H1 (cell line): Measurements from ENCODE around the gene MCF2L2. TPM values are rescaled to one million over a fixed set of nuclear protein-coding genes. Genes with fewer than 3 reads are reported as not detected.

Experiments used
- CTCF ChIA-PET: fragments of 300-600 bp; sonication (Branson Sonifier 250); formaldehyde crosslinking; loops from one replicate; lab custom pipeline; 2021; ENCODE audit not compliant: partially characterized antibody; lab: Charles Lee
- POLR2A ChIA-PET: fragments of 300-600 bp; sonication (Branson Sonifier 250); formaldehyde crosslinking; loops from one replicate; lab custom pipeline; 2021; ENCODE audit warnings: inconsistent platforms; ENCODE audit not compliant: partially characterized antibody; lab: Charles Lee
- DNase-seq, 2 experiments: peaks; one replicate each; pipeline versions ENCODE4 v3.0.0 to v3.0.0-alpha.2; 2010 to 2022; ENCODE audit warnings: low spot score in 2 of 2, low read depth in 1 of 2, mixed read lengths in 1 of 2
- FAIRE-seq: peaks from 2 replicates; lab custom pipeline; 2011; peaks lifted over from hg19 to GRCh38; lab: Jason Lieb, UNC
- H2AFZ ChIP-seq: 2 replicates; pipeline ENCODE4 v1.8.1; 2012; ENCODE audit warnings: low read length, inconsistent platforms
- H2AK5ac ChIP-seq: 2 replicates; pipeline ENCODE4 v1.6.1; 2013; ENCODE audit warnings: low read depth, low read length
- H2BK120ac ChIP-seq: replicated peaks from 2 replicates; pipeline ENCODE3; 2013; ENCODE audit warnings: low read depth, low read length, inconsistent platforms
- H2BK12ac ChIP-seq: 2 replicates; pipeline ENCODE4 v1.6.1; 2013; ENCODE audit warnings: low read depth, low read length
- H2BK15ac ChIP-seq: 2 replicates; pipeline ENCODE4 v1.6.1; 2013; ENCODE audit warnings: low read length
- H2BK20ac ChIP-seq: 2 replicates; pipeline ENCODE4 v1.6.1; 2013; ENCODE audit warnings: low read length
- H2BK5ac ChIP-seq: 2 replicates; pipeline ENCODE4 v1.6.1; 2013; ENCODE audit warnings: low read depth, low read length
- H3K14ac ChIP-seq: 2 replicates; pipeline ENCODE4 v1.6.1; 2013; ENCODE audit warnings: inconsistent platforms; ENCODE audit not compliant: insufficient read length
- H3K18ac ChIP-seq: 2 replicates; pipeline ENCODE4 v1.6.1; 2013; ENCODE audit warnings: low read length; ENCODE audit errors: extremely low read depth
- H3K23ac ChIP-seq: 2 replicates; pipeline ENCODE4 v1.6.1; 2013; ENCODE audit warnings: inconsistent platforms; ENCODE audit not compliant: insufficient read length
- H3K23me2 ChIP-seq: 2 replicates; pipeline ENCODE4 v1.6.1; 2013; ENCODE audit warnings: low read depth, low read length
- H3K27ac ChIP-seq: 2 replicates; pipeline ENCODE4 v1.6.1; 2011; ENCODE audit warnings: low read depth, low read length, inconsistent platforms
- H3K27me3 ChIP-seq, 4 experiments: replicated peaks in 1 of 4; 1 replicate in 1 of 4; 2 replicates in 3 of 4; pipeline versions ENCODE4 v1.6.1 to v1.8.1; 2011 to 2013; ENCODE audit warnings: low read length in 3 of 4, mild to moderate bottlenecking in 3 of 4, inconsistent platforms in 2 of 4, mixed read lengths in 2 of 4, moderate library complexity in 1 of 4; ENCODE audit not compliant: control insufficient read depth in 3 of 4, insufficient read depth in 3 of 4; ENCODE audit errors: extremely low read depth in 1 of 4
- H3K36me3 ChIP-seq, 4 experiments: 2 replicates each; pipeline versions ENCODE4 v1.6.1 to v1.8.1; 2011 to 2013; ENCODE audit warnings: mild to moderate bottlenecking in 4 of 4, low read length in 3 of 4, moderate library complexity in 2 of 4, control low read depth in 1 of 4, inconsistent platforms in 1 of 4; ENCODE audit not compliant: insufficient read depth in 4 of 4, control insufficient read depth in 2 of 4
- H3K4ac ChIP-seq: replicated peaks from 2 replicates; pipeline ENCODE3; 2013; ENCODE audit warnings: low read length, low read depth, mixed read lengths, inconsistent platforms; ENCODE audit not compliant: insufficient read length
- H3K4me1 ChIP-seq, 4 experiments: replicated peaks in 1 of 4; 1 replicate in 1 of 4; 2 replicates in 3 of 4; pipeline versions ENCODE4 v1.6.1 to v1.8.1; 2011 to 2013; ENCODE audit warnings: low read length in 3 of 4, inconsistent platforms in 2 of 4, mixed read lengths in 1 of 4; ENCODE audit not compliant: insufficient read depth in 4 of 4, control insufficient read depth in 3 of 4
- H3K4me2 ChIP-seq, 2 experiments: 2 replicates each; pipeline versions ENCODE4 v1.6.1 to v1.8.1; 2011 to 2013; ENCODE audit warnings: low read depth in 2 of 2, low read length in 2 of 2, control low read depth in 1 of 2, inconsistent platforms in 1 of 2, mild to moderate bottlenecking in 1 of 2; ENCODE audit not compliant: insufficient read depth in 1 of 2
- H3K4me3 ChIP-seq, 4 experiments: fragments of 200-600, 300-600 bp in 1 of 4; sonication (generic), shearing (Covaris generic), sonication (Bioruptor Twin) in 1 of 4; 2 replicates each; pipeline versions ENCODE4 v1.5.1 to v1.8.1; 2011 to 2016; ENCODE audit warnings: low read length in 4 of 4, low read depth in 3 of 4, control low read depth in 2 of 4, inconsistent platforms in 2 of 4, mild to moderate bottlenecking in 2 of 4, mixed read lengths in 1 of 4, moderate library complexity in 1 of 4; ENCODE audit not compliant: insufficient read depth in 2 of 4; ENCODE audit errors: extremely low read depth in 1 of 4
- H3K56ac ChIP-seq: replicated peaks from 2 replicates; pipeline ENCODE3; 2013; ENCODE audit warnings: low read depth, mild to moderate bottlenecking, mixed read lengths, low read length, inconsistent platforms; ENCODE audit not compliant: insufficient read length
- H3K79me1 ChIP-seq: 2 replicates; pipeline ENCODE4 v1.6.1; 2013; ENCODE audit warnings: low read depth, low read length, control low read depth
- H3K79me2 ChIP-seq, 2 experiments: 2 replicates each; pipeline versions ENCODE4 v1.6.1 to v1.8.1; 2012 to 2013; ENCODE audit warnings: low read length in 2 of 2, mild to moderate bottlenecking in 2 of 2, inconsistent platforms in 1 of 2; ENCODE audit not compliant: insufficient read depth in 2 of 2, control insufficient read depth in 1 of 2
- H3K9ac ChIP-seq, 4 experiments: replicated peaks in 1 of 4; 1 replicate in 1 of 4; 2 replicates in 3 of 4; pipeline versions ENCODE4 v1.6.1 to v1.8.1; 2011 to 2013; ENCODE audit warnings: low read depth in 3 of 4, low read length in 3 of 4, control low read depth in 2 of 4, mild to moderate bottlenecking in 2 of 4, moderate library complexity in 2 of 4, inconsistent platforms in 1 of 4; ENCODE audit errors: extremely low read depth in 1 of 4
- H3K9me3 ChIP-seq, 2 experiments: 2 replicates each; pipeline versions ENCODE4 v1.6.1 to v1.8.1; 2012 to 2013; ENCODE audit warnings: mild to moderate bottlenecking in 2 of 2, moderate library complexity in 2 of 2, control low read depth in 1 of 2, inconsistent platforms in 1 of 2, low read depth in 1 of 2, low read length in 1 of 2, mixed read lengths in 1 of 2; ENCODE audit not compliant: insufficient read depth in 2 of 2
- H4K20me1 ChIP-seq, 2 experiments: replicated peaks in 1 of 2; 2 replicates each; pipeline versions ENCODE3 to v1.8.1; 2011 to 2013; ENCODE audit warnings: inconsistent platforms in 2 of 2, low read length in 2 of 2, mild to moderate bottlenecking in 1 of 2; ENCODE audit not compliant: insufficient read depth in 2 of 2, control insufficient read depth in 1 of 2
- H4K5ac ChIP-seq: 2 replicates; pipeline ENCODE4 v1.6.1; 2013; ENCODE audit warnings: low read length, low read depth, mixed read lengths, inconsistent platforms; ENCODE audit not compliant: insufficient read length
- H4K8ac ChIP-seq: 2 replicates; pipeline ENCODE4 v1.8.0; 2013; ENCODE audit warnings: mild to moderate bottlenecking, moderate library complexity, low read length, inconsistent platforms; ENCODE audit not compliant: insufficient read depth; ENCODE audit errors: extremely low read depth
- H4K91ac ChIP-seq: replicated peaks from 2 replicates; pipeline ENCODE3; 2013; ENCODE audit warnings: low read length, mixed read lengths, inconsistent platforms; ENCODE audit not compliant: insufficient read length
- CHD1 ChIP-seq: IDR thresholded peaks from 2 replicates; pipeline ENCODE4 v1.6.1; 2012; ENCODE audit warnings: low read depth, low read length, improper control_type of control experiment
- CREB1 ChIP-seq: IDR thresholded peaks from 2 replicates; pipeline ENCODE4 v1.6.1; 2012; ENCODE audit warnings: inconsistent platforms
- EGR1 ChIP-seq: IDR thresholded peaks from 2 replicates; pipeline ENCODE4 v1.6.1; 2011; ENCODE audit warnings: low read depth, low read length, borderline replicate concordance
- EP300 ChIP-seq, 2 experiments: IDR thresholded peaks; 1 replicate in 1 of 2; 2 replicates in 1 of 2; pipeline ENCODE4 v1.6.1; 2011 to 2012; ENCODE audit warnings: low read depth in 2 of 2, low read length in 2 of 2, mild to moderate bottlenecking in 2 of 2, borderline replicate concordance in 1 of 2, inconsistent platforms in 1 of 2, moderate library complexity in 1 of 2
- GABPA ChIP-seq: IDR thresholded peaks from 2 replicates; pipeline ENCODE4 v1.6.1; 2011; ENCODE audit warnings: mild to moderate bottlenecking, low read length, moderate library complexity, borderline replicate concordance; ENCODE audit not compliant: insufficient read depth
- JUN ChIP-seq: IDR thresholded peaks from 2 replicates; pipeline ENCODE4 v1.6.1; 2011; ENCODE audit warnings: low read depth, mild to moderate bottlenecking, improper control_type of control experiment, low read length
- JUND ChIP-seq: IDR thresholded peaks from 2 replicates; pipeline ENCODE4 v1.6.1; 2011; ENCODE audit warnings: mild to moderate bottlenecking, improper control_type of control experiment, low read length
- KDM4A ChIP-seq: IDR thresholded peaks from one replicate; pipeline ENCODE4 v1.7.1; 2012; ENCODE audit warnings: low read depth, mild to moderate bottlenecking, moderate library complexity, low read length, inconsistent platforms; ENCODE audit not compliant: severe bottlenecking
- NRF1 ChIP-seq: IDR thresholded peaks from 2 replicates; pipeline ENCODE4 v1.6.1; 2011; ENCODE audit warnings: mild to moderate bottlenecking, low read depth, low read length, improper control_type of control experiment
- RXRA ChIP-seq: IDR thresholded peaks from 2 replicates; pipeline ENCODE4 v1.6.1; 2011; ENCODE audit warnings: low read depth, mild to moderate bottlenecking, low read length, moderate library complexity; ENCODE audit not compliant: insufficient read depth
- SRF ChIP-seq: IDR thresholded peaks from 2 replicates; pipeline ENCODE4 v1.6.1; 2011; ENCODE audit warnings: mild to moderate bottlenecking, low read depth, low read length, moderate library complexity
- TAF1 ChIP-seq: IDR thresholded peaks from 2 replicates; pipeline ENCODE4 v1.6.1; 2011; ENCODE audit warnings: mild to moderate bottlenecking, low read depth, low read length
- WGBS, 2 experiments: shearing (Covaris generic) in 1 of 2; methylation state at CpG; one replicate each; pipeline versions ENCODE4 v1.1.6 to v1.1.7; 2013 to 2015; ENCODE audit warnings: low lambda C conversion rate in 2 of 2, mixed read lengths in 2 of 2, inconsistent platforms in 1 of 2, low coverage in 1 of 2, missing lambda C conversion rate in 1 of 2; ENCODE audit not compliant: insufficient replicate concordance in 2 of 2, insufficient coverage in 1 of 2, insufficient read length in 1 of 2; ENCODE audit errors: extremely low coverage in 1 of 2, missing lambda C conversion rate in 1 of 2; 5-methylcytosine and 5-hydroxymethylcytosine counted together
- polyA plus RNA-seq, 7 experiments: library from polyadenylated mRNA; depleted of rRNA in 3 of 7; stranded (reverse) in 5 of 7; unstranded in 2 of 7; fragments of >200 nt in 5 of 7; fragments of 200-250 nt in 2 of 7; gene quantifications; 1 replicate in 5 of 7; 2 replicates in 1 of 7; 4 replicates in 1 of 7; pipeline versions ENCODE4 v1.2.1 to v1.2.3, GENCODE V29; 2011 to 2013; ENCODE audit warnings: missing spikeins in 2 of 7, mixed read lengths in 2 of 7
- total RNA-seq: library from RNA; stranded (reverse); fragmentation: NEBNext Ultra II Directional; extraction: Animal tissue kit (Norgen Biotek cat#: 25700); gene quantifications from 2 replicates; pipeline ENCODE4 v1.2.1, GENCODE V29; 2021
- TF ChIP-seq, protein P1 (sequence below): IDR thresholded peaks from 2 replicates; pipeline ENCODE4 v1.6.1; 2012; ENCODE audit warnings: inconsistent platforms
- TF ChIP-seq, protein P2 (sequence below): IDR thresholded peaks from 2 replicates; pipeline ENCODE4 v1.6.1; 2012; ENCODE audit warnings: inconsistent platforms

Gene MCF2L2
- total and polyA plus RNA-seq, 2 of the 8 experiments (the other 6 are each of a cell fraction or from before 2014, with no cell fraction given) = 4.1 to 13.7 TPM

DNA sequence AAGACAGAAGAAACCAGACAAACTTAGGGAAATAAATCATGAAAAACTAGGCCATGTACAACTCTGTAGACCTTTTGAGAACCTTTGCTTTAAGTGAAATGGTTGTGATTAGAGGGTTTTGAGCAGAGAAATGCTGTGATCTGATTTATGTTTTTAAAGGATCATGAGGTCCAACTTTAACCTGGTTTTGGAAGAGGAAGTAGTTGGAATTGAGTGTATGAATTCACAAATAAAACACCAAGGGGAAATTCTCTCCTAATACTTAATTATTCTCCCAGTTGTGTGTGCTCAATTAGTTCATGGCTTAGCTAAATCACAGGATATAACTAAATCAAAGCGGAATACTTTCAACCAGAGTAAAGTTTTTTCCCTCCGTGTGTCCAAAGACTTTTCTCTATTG is 45.5 kb upstream of the MCF2L2 start:
- Histone ChIP-seq H3K36me3 (no peaks in the 10 kb centered on the region), H4K8ac (no peak overlapping the region), H2BK12ac (no peak overlapping the region), H2BK15ac (no peak overlapping the region), H3K27me3 (no peaks in the 10 kb centered on the region), H3K4me3 (no peak overlapping the region), H2BK120ac (no peak overlapping the region), H3K79me1 (no peaks in the 10 kb centered on the region), H3K9me3 (no peaks in the 10 kb centered on the region), H4K91ac (no peak overlapping the region), H2AFZ (no peak overlapping the region), H2AK5ac (no peak overlapping the region), H3K23me2 (no peaks in the 10 kb centered on the region), H3K4me1 (no peaks in the 10 kb centered on the region), H2BK5ac (no peak overlapping the region), H3K4ac (no peak overlapping the region), H3K9ac (no peak overlapping the region), H3K27ac (no peak overlapping the region), H3K18ac (no peak overlapping the region), H2BK20ac (no peak overlapping the region), H3K14ac (no peak overlapping the region), H3K79me2 (no peaks in the 10 kb centered on the region), H4K5ac (no peak overlapping the region), H3K23ac (no peak overlapping the region), H4K20me1 (no peaks in the 10 kb centered on the region), H3K4me2 (no peak overlapping the region), H3K56ac (no peak overlapping the region)
- CTCF ChIA-PET = interaction anchor here (0.8 to 1.8 kb wide), 6 partner anchors 14 to 292 kb away, joined by 3 to 11 read pairs (median 4); no protein-coding TSS in a partner anchor
- FAIRE-seq (no peak), DNase-seq (no peak)
- POLR2A ChIA-PET = no interaction called here
- 80% methylated on average over 2 of the region's 2 CpGs; no CpG with 5 or more reads in 1 of the 2 experiments for WGBS, 2 experiments
- no peak for TF ChIP-seq KDM4A
- TF ChIP-seq, protein P1, sequence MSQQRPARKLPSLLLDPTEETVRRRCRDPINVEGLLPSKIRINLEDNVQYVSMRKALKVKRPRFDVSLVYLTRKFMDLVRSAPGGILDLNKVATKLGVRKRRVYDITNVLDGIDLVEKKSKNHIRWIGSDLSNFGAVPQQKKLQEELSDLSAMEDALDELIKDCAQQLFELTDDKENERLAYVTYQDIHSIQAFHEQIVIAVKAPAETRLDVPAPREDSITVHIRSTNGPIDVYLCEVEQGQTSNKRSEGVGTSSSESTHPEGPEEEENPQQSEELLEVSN = no peak
- no peak for TF ChIP-seq EP300 (IDR thresholded peaks at IDR 0.05; ENCODE audit: borderline replicate concordance in 1 of 2, low read depth in 2 of 2, low read length in 2 of 2)
- no peak for TF ChIP-seq SRF
- TF ChIP-seq, protein P2, sequence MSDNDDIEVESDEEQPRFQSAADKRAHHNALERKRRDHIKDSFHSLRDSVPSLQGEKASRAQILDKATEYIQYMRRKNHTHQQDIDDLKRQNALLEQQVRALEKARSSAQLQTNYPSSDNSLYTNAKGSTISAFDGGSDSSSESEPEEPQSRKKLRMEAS = no peak
- TF ChIP-seq GABPA = no peak
- TF ChIP-seq RXRA = no peak
- TF ChIP-seq JUND = no peak
- TF ChIP-seq NRF1 = no peak
- no peak for TF ChIP-seq JUN
- TF ChIP-seq EGR1 = no peak
- no peak for TF ChIP-seq TAF1
- TF ChIP-seq CHD1 = no peak
- no peak for TF ChIP-seq CREB1
